HAP-1 (cell line): ENCODE measurements around the gene SH3RF2.
A peak's percentile ranks its signal among the peaks of the same experiment; 100 is the strongest.

Experiments used
- DNase-seq, 2 experiments: peaks; one replicate each; pipeline ENCODE4 v3.0.0-alpha.2; 2016 to 2020; ENCODE audit warnings: low spot score in 2 of 2
- H3K27me3 ChIP-seq: fragments of 250-450 bp; sonication (Bioruptor Pico); 2 replicates; pipeline ENCODE4 v1.5.1; 2020; ENCODE audit warnings: low read depth, mild to moderate bottlenecking, moderate library complexity
- H3K36me3 ChIP-seq: fragments of 250-450 bp; sonication (Bioruptor Pico); replicated peaks from 2 replicates; pipeline ENCODE4 v1.5.1; 2020; ENCODE audit warnings: mild to moderate bottlenecking
- H3K4me1 ChIP-seq: fragments of 250-450 bp; sonication (Bioruptor Pico); 2 replicates; pipeline ENCODE4 v1.5.1; 2020; ENCODE audit warnings: mild to moderate bottlenecking
- H3K4me3 ChIP-seq: fragments of 250-450 bp; sonication (Bioruptor Pico); 2 replicates; pipeline ENCODE4 v1.5.1; 2020; ENCODE audit warnings: mild to moderate bottlenecking, moderate library complexity
- H3K9me3 ChIP-seq: fragments of 250-450 bp; sonication (Bioruptor Pico); 2 replicates; pipeline ENCODE4 v1.5.1; 2020; ENCODE audit warnings: mild to moderate bottlenecking, moderate library complexity
- in situ Hi-C: fragments of 300-500 bp; cut with MboI; formaldehyde crosslinking; loops from 3 replicates; pipeline ENCODE4 v1.14.3; 2020; ENCODE audit warnings: low sequenced_read_pairs, inconsistent platforms, mixed read lengths

Gene SH3RF2

GRCh38 chr5:145934276-145934675 lies 2.1 kb upstream of the SH3RF2 start:
- Histone ChIP-seq H3K9me3 (no peaks in the 10 kb centered on the region), H3K4me1 (peaks cover 6% of the 10 kb centered on the region; the same call in 1 of the 2 replicates), H3K27me3 (no peaks in the 10 kb centered on the region), H3K4me3 (no peak overlapping the region), H3K36me3 (no peaks in the 10 kb centered on the region)
- DNase-seq, result no peak
- in situ Hi-C loops, result no loop called here

GRCh38 chr5:145937432-145938250 lies 1.3 kb downstream of the SH3RF2 start:
- H3K27me3 ChIP-seq, result no peaks in the 10 kb centered on the region
- in situ Hi-C loops, result no loop called here
- no peaks in the 10 kb centered on the region for H3K9me3 ChIP-seq
- peaks cover 6% of the 10 kb centered on the region; the same call in 1 of the 2 replicates for H3K4me1 ChIP-seq
- no peak for DNase-seq
- H3K36me3 ChIP-seq, result no peaks in the 10 kb centered on the region
- no peak overlapping the region for H3K4me3 ChIP-seq

- DNase-seq, result no peak
- Histone ChIP-seq H3K9me3 (no peaks in the 10 kb centered on the region), H3K36me3 (no peaks in the 10 kb centered on the region), H3K27me3 (no peaks in the 10 kb centered on the region), H3K4me1 (peaks cover 6% of the 10 kb centered on the region; the same call in 1 of the 2 replicates), H3K4me3 (no peak overlapping the region)
- in situ Hi-C loops, result no loop called here
These were observed 2.6 kb downstream of the SH3RF2 start for GRCh38 chr5:145938776-145939539.

- in situ Hi-C loops, result no loop called here
- DNase-seq, result peak in 1 of 2 experiments; percentile 6
- no peaks in the 10 kb centered on the region for H3K27me3 ChIP-seq
- no peak overlapping the region for H3K4me3 ChIP-seq
- H3K4me1 ChIP-seq, result peaks cover 6% of the 10 kb centered on the region; the same call in 1 of the 2 replicates
- no peaks in the 10 kb centered on the region for H3K9me3 ChIP-seq
- no peaks in the 10 kb centered on the region for H3K36me3 ChIP-seq
These were observed 3.2 kb downstream of the SH3RF2 start for GRCh38 chr5:145939540-145940065.

GRCh38 chr5:145941096-145941447 lies 4.7 kb downstream of the SH3RF2 start:
- Histone ChIP-seq H3K9me3 (no peaks in the 10 kb centered on the region), H3K4me1 (peaks cover 6% of the 10 kb centered on the region; the same call in 1 of the 2 replicates), H3K4me3 (no peak overlapping the region), H3K27me3 (no peaks in the 10 kb centered on the region), H3K36me3 (no peaks in the 10 kb centered on the region)
- in situ Hi-C loops, result no loop called here
- DNase-seq, result no peak

GRCh38 chr5:145941448-145942130 lies 5.2 kb downstream of the SH3RF2 start:
- H3K27me3 ChIP-seq, result no peaks in the 10 kb centered on the region
- peaks cover 6% of the 10 kb centered on the region; the same call in 1 of the 2 replicates for H3K4me1 ChIP-seq
- H3K4me3 ChIP-seq, result no peak overlapping the region
- no peaks in the 10 kb centered on the region for H3K36me3 ChIP-seq
- DNase-seq, result no peak
- in situ Hi-C loops, result no loop called here
- no peaks in the 10 kb centered on the region for H3K9me3 ChIP-seq

- H3K27me3 ChIP-seq, result no peaks in the 10 kb centered on the region
- in situ Hi-C loops, result no loop called here
- DNase-seq, result no peak
- no peaks in the 10 kb centered on the region for H3K9me3 ChIP-seq
- H3K36me3 ChIP-seq, result no peaks in the 10 kb centered on the region
- H3K4me3 ChIP-seq, result no peak overlapping the region
- 0 out of 2 replicates have a peak, but pooled peaks cover 6% of the 10 kb centered on the region for H3K4me1 ChIP-seq
These were observed 5.8 kb downstream of the SH3RF2 start for GRCh38 chr5:145942201-145942600.

GRCh38 chr5:145942749-145943148 lies 6.4 kb downstream of the SH3RF2 start:
- H3K36me3 ChIP-seq, result no peaks in the 10 kb centered on the region
- H3K4me1 ChIP-seq, result 0 out of 2 replicates have a peak, but pooled peaks cover 6% of the 10 kb centered on the region
- no peak overlapping the region for H3K4me3 ChIP-seq
- in situ Hi-C loops, result no loop called here
- no peak for DNase-seq
- H3K27me3 ChIP-seq, result no peaks in the 10 kb centered on the region
- H3K9me3 ChIP-seq, result no peaks in the 10 kb centered on the region

GRCh38 chr5:145943674-145944121 lies 7.3 kb downstream of the SH3RF2 start:
- H3K9me3 ChIP-seq, result no peaks in the 10 kb centered on the region
- DNase-seq, result peak in 1 of 2 experiments; percentile 44
- H3K4me3 ChIP-seq, result no peak overlapping the region
- H3K27me3 ChIP-seq, result no peaks in the 10 kb centered on the region
- no peaks in the 10 kb centered on the region for H3K36me3 ChIP-seq
- H3K4me1 ChIP-seq, result 0 out of 2 replicates have a peak, but pooled peaks cover 2% of the 10 kb centered on the region
- in situ Hi-C loops, result no loop called here

- no peaks in the 10 kb centered on the region for H3K36me3 ChIP-seq
- H3K4me3 ChIP-seq, result no peak overlapping the region
- H3K27me3 ChIP-seq, result no peaks in the 10 kb centered on the region
- no peaks in the 10 kb centered on the region for H3K9me3 ChIP-seq
- in situ Hi-C loops, result no loop called here
- no peaks in the 10 kb centered on the region for H3K4me1 ChIP-seq
- DNase-seq, result no peak
These were observed 8.0 kb downstream of the SH3RF2 start for GRCh38 chr5:145944328-145944727.

- Histone ChIP-seq H3K4me1 (no peaks in the 10 kb centered on the region), H3K36me3 (no peaks in the 10 kb centered on the region), H3K27me3 (no peaks in the 10 kb centered on the region), H3K9me3 (no peaks in the 10 kb centered on the region), H3K4me3 (no peak overlapping the region)
- in situ Hi-C loops, result no loop called here
- DNase-seq, result no peak
These were observed 9.3 kb downstream of the SH3RF2 start for GRCh38 chr5:145945620-145946111.

GRCh38 chr5:145946112-145946861 lies 9.9 kb downstream of the SH3RF2 start:
- Histone ChIP-seq H3K36me3 (no peaks in the 10 kb centered on the region), H3K4me1 (no peaks in the 10 kb centered on the region), H3K9me3 (no peaks in the 10 kb centered on the region), H3K4me3 (no peak overlapping the region), H3K27me3 (no peaks in the 10 kb centered on the region)
- no peak for DNase-seq
- in situ Hi-C loops, result no loop called here

- no peak for DNase-seq
- in situ Hi-C loops, result no loop called here
- no peaks in the 10 kb centered on the region for H3K4me1 ChIP-seq
These were observed 11.2 kb downstream of the SH3RF2 start for GRCh38 chr5:145947581-145947980.

More at GRCh38 chr5:145947581-145947980, 11.2 kb downstream of the SH3RF2 start:
- no peaks in the 10 kb centered on the region for H3K9me3 ChIP-seq
- H3K4me3 ChIP-seq, result no peak overlapping the region
- no peaks in the 10 kb centered on the region; the same call in 1 of the 2 replicates for H3K27me3 ChIP-seq
- H3K36me3 ChIP-seq, result no peaks in the 10 kb centered on the region
